Panc1 (cell line): ENCODE measurements around the gene MYO1A. TPM values are rescaled to one million over a fixed set of nuclear protein-coding genes. Genes with fewer than 3 reads are reported as not detected.

ENCODE experiments used
- ATAC-seq: fragments of 200-7000 bp; cut with Tn5 transposase; 2 replicates; pipeline ENCODE4 v1.9.1; 2020; ENCODE audit warnings: mild to moderate bottlenecking, moderate library complexity
- BruUV-seq: library from RNA; stranded (reverse); fragments of 400-500 nt; replicated peaks from 2 replicates; lab custom pipeline; 2021; lab: Mats Ljungman, UMichigan
- CTCF ChIA-PET: fragments of 300-600 bp; sonication (Branson Sonifier 250); formaldehyde crosslinking; loops from one replicate; lab custom pipeline; 2022; ENCODE audit warnings: antibody characterized with exemption; lab: Charles Lee
- POLR2A ChIA-PET: fragments of 300-600 bp; sonication (Branson Sonifier 250); formaldehyde crosslinking; loops from one replicate; lab custom pipeline; 2022; ENCODE audit warnings: antibody characterized with exemption; lab: Charles Lee
- DNase-seq: peaks from one replicate; pipeline ENCODE4 v3.0.0-alpha.2; 2010; ENCODE audit warnings: low read depth, low spot score
- H3K27ac ChIP-seq: 2 replicates; pipeline ENCODE4 v1.5.1; 2011; ENCODE audit warnings: mild to moderate bottlenecking, low read length, inconsistent platforms
- H3K27me3 ChIP-seq: fragments of 200-500 bp; sonication (Bioruptor generic); 2 replicates; pipeline ENCODE4 v1.6.0; 2014; ENCODE audit warnings: low read length, inconsistent platforms; ENCODE audit not compliant: control insufficient read depth, insufficient read depth
- H3K36me3 ChIP-seq: fragments of 200-500 bp; sonication (Bioruptor generic); 2 replicates; pipeline ENCODE4 v1.5.1; 2014; ENCODE audit warnings: inconsistent platforms, mild to moderate bottlenecking, low read length, moderate library complexity; ENCODE audit not compliant: control insufficient read depth, insufficient read depth
- H3K4me1 ChIP-seq: 2 replicates; pipeline ENCODE4 v1.5.1; 2011; ENCODE audit warnings: inconsistent platforms, mild to moderate bottlenecking, low read length, moderate library complexity; ENCODE audit not compliant: control insufficient read depth, insufficient read depth
- H3K4me3 ChIP-seq, 2 experiments: 2 replicates each; pipeline ENCODE4 v1.5.1; 2011 to 2012; ENCODE audit warnings: low read depth in 2 of 2, low read length in 2 of 2, mild to moderate bottlenecking in 2 of 2, inconsistent platforms in 1 of 2, moderate library complexity in 1 of 2
- H3K9me3 ChIP-seq: fragments of 200-500 bp; sonication (Bioruptor generic); 2 replicates; pipeline ENCODE4 v1.5.1; 2014; ENCODE audit warnings: low read depth, mild to moderate bottlenecking, inconsistent platforms, low read length, moderate library complexity; ENCODE audit not compliant: control insufficient read depth, insufficient read depth
- CTCF ChIP-seq: fragments of 450-650 bp; IDR thresholded peaks from 2 replicates; pipeline ENCODE4 v1.5.1; 2017; ENCODE audit warnings: mild to moderate bottlenecking
- POLR2AphosphoS5 ChIP-seq: IDR thresholded peaks from 2 replicates; pipeline ENCODE4 v1.6.1; 2012; ENCODE audit warnings: mild to moderate bottlenecking, low read depth, low read length, moderate library complexity
- REST ChIP-seq, 2 experiments: IDR thresholded peaks; 2 replicates each; pipeline ENCODE4 v1.6.1; 2011 to 2012; ENCODE audit warnings: low read depth in 2 of 2, control low read depth in 1 of 2, low read length in 1 of 2, mild to moderate bottlenecking in 1 of 2, moderate library complexity in 1 of 2; ENCODE audit not compliant: insufficient read depth in 1 of 2
- SIN3A ChIP-seq: IDR thresholded peaks from 2 replicates; pipeline ENCODE4 v1.6.1; 2012; ENCODE audit warnings: low read depth, mild to moderate bottlenecking, low read length, moderate library complexity, borderline replicate concordance; ENCODE audit not compliant: insufficient read depth
- TCF7L2 ChIP-seq: IDR thresholded peaks from 2 replicates; pipeline ENCODE4 v1.6.1; 2011; ENCODE audit warnings: mild to moderate bottlenecking, low read depth, low read length, inconsistent platforms
- in situ Hi-C: cut with HindIII; loops from 2 replicates; pipeline ENCODE4 v1.10.0; 2016; ENCODE audit warnings: low sequenced_read_pairs, low pct_unique_long_range_greater_than_20kb
- intact Hi-C: fragments of 100-400 bp; cut with micrococcal nuclease; formaldehyde crosslinking; loops from one replicate; pipeline ENCODE4 v1.10.0; 2022; ENCODE audit not compliant: unreplicated experiment
- total RNA-seq: library from RNA; stranded (reverse); gene quantifications from one replicate; pipeline ENCODE4 v1.2.1, GENCODE V29; 2021; ENCODE audit not compliant: unreplicated experiment

The MYO1A gene
- total RNA-seq, 1 experiment from 2014 or later = not detected

- TF ChIP-seq POLR2AphosphoS5 (no peak), TCF7L2 (no peak), REST (IDR thresholded peaks at IDR 0.05; ENCODE audit: insufficient read depth in 1 of 2, low read depth in 2 of 2, low read length in 1 of 2) (no peak), CTCF (no peak), SIN3A (no peak)
- intact Hi-C loops (no loop called here), in situ Hi-C loops (no loop called here)
- peaks cover 11% of the 10 kb centered on the region for H3K4me1 ChIP-seq
- ATAC-seq (no peak), DNase-seq (no peak)
- no peaks in the 10 kb centered on the region for H3K9me3 ChIP-seq
- ChIA-PET CTCF (interaction anchor here (0.5 kb wide), 1 partner anchor 83 kb away, joined by 3 read pairs; no protein-coding TSS in a partner anchor), POLR2A (no interaction called here)
- H3K4me3 ChIP-seq = no peak overlapping the region
- no TSS peak for BruUV-seq
- H3K27me3 ChIP-seq = no peaks in the 10 kb centered on the region
- peaks cover 5% of the 10 kb centered on the region; the same call in 1 of the 2 replicates for H3K36me3 ChIP-seq
- no peak overlapping the region for H3K27ac ChIP-seq
These were observed 43.0 kb upstream of the MYO1A start for GRCh38 chr12:57092876-57093414.

- Histone ChIP-seq H3K36me3 (peaks cover 5% of the 10 kb centered on the region; the same call in 1 of the 2 replicates), H3K27me3 (no peaks in the 10 kb centered on the region), H3K4me3 (no peak overlapping the region), H3K4me1 (peaks cover 13% of the 10 kb centered on the region), H3K9me3 (no peaks in the 10 kb centered on the region), H3K27ac (no peak overlapping the region)
- no TSS peak for BruUV-seq
- CTCF ChIA-PET = interaction anchor here (0.5 to 2.4 kb wide), 4 partner anchors 16 to 84 kb away, joined by 3 to 7 read pairs (median 4); no protein-coding TSS in a partner anchor
- TF ChIP-seq CTCF (no peak), REST (IDR thresholded peaks at IDR 0.05; ENCODE audit: insufficient read depth in 1 of 2, low read depth in 2 of 2, low read length in 1 of 2) (no peak), SIN3A (no peak), POLR2AphosphoS5 (no peak)
- in situ Hi-C loops = no loop called here
- intact Hi-C loops = no loop called here
- ATAC-seq (no peak), DNase-seq (no peak)
- POLR2A ChIA-PET = interaction anchor here (1.0 kb wide), 1 partner anchor 14 kb away, joined by 3 read pairs; the partner anchor contains the start of gene NEMP1
These were observed 42.6 kb upstream of the MYO1A start for GRCh38 chr12:57092529-57092862.
